ENCODE measurements around the gene NMNAT3. TPM values are rescaled to one million over a fixed set of nuclear protein-coding genes. Genes with fewer than 3 reads are reported as not detected.

Gene NMNAT3
- total RNA-seq, 1 donor, result 0.86 TPM

- DNase-seq (ENCODE audit: low read depth), result no peak
- H3K4me3 ChIP-seq (ENCODE audit: low read depth, low read length), result no peak overlapping the region
- no peak for TF ChIP-seq CTCF (IDR thresholded peaks at IDR 0.05; ENCODE audit: insufficient read depth, low read depth, low read length)
Observed at GRCh38 chr3:139633511-139633910, 44.3 kb downstream of the NMNAT3 start.

DNA sequence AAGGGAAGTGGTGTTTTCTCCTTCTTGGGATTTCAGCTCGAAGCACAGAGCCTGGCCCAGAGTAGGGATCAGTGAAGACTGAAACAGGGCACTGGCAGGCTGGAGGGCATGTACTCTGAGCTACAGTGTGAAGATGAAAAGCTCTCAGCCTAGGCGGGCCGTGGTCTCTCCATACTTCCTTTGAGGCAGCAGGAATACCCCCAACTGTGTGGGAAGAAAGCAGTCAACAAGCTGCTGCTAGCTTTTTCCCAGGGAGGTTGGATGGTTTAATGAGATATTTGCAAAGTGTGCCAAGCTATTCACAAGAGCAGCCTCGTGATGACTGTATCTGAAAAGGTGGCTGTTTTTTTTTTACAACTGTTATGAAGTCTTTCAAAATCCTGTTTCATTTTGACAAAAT lies 47.2 kb downstream of the NMNAT3 start:
- H3K4me3 ChIP-seq (ENCODE audit: low read depth, low read length), result no peak overlapping the region
- no peak for DNase-seq (ENCODE audit: low read depth)
- TF ChIP-seq CTCF (IDR thresholded peaks at IDR 0.05; ENCODE audit: insufficient read depth, low read depth, low read length), result no peak

DNA sequence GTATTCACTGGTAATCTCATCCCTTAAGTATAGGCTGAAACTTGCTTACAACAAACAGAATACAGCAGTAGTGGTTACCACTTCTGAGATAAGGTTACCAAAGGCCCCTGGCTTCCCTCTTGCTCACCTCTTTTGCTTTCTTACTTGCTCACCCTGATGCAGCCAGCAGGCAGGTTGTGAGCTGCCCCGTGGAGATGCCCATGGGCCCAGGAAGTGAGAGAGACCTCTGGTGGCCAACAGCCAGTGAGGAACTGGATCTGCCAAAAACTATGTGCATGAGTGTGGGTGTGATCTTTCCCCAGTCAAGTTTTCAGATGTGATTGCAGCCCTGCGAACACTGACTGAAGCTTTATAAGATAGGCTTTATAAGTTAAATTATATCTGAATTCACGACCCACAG lies 48.7 kb downstream of the NMNAT3 start:
- peak; percentile 14 for DNase-seq (ENCODE audit: low read depth)
- H3K4me3 ChIP-seq (ENCODE audit: low read depth, low read length), result no peak overlapping the region
- peak; percentile 51 for TF ChIP-seq CTCF (IDR thresholded peaks at IDR 0.05; ENCODE audit: insufficient read depth, low read depth, low read length)

DNA sequence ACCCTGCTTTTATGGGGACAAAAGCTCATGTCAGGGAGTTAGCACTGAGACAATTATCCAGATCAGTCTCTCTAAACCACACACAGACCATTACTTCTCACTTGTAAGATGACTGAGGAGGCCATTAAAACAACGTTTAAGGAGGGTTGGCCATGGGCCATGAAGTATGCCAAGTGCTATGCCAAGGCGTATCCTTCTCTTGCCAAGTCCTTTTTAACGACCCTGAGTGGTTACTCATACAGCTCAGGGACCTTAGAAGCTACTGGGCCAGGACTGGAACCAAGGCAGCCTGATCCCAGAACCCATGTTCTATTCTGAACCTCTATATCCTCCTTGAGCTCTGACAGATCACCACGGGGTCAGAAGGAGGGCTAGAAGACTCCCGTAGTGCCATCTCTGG lies 50.0 kb downstream of the NMNAT3 start:
- no peak for TF ChIP-seq CTCF (IDR thresholded peaks at IDR 0.05; ENCODE audit: insufficient read depth, low read depth, low read length)
- H3K4me3 ChIP-seq (ENCODE audit: low read depth, low read length), result no peak overlapping the region
- DNase-seq (ENCODE audit: low read depth), result no peak

GRCh38 chr3:139620438-139620837 lies 57.3 kb downstream of the NMNAT3 start:
- no peak for DNase-seq (ENCODE audit: low read depth)
- no peak for TF ChIP-seq CTCF (IDR thresholded peaks at IDR 0.05; ENCODE audit: insufficient read depth, low read depth, low read length)
- H3K4me3 ChIP-seq (ENCODE audit: low read depth, low read length), result no peak overlapping the region

DNA sequence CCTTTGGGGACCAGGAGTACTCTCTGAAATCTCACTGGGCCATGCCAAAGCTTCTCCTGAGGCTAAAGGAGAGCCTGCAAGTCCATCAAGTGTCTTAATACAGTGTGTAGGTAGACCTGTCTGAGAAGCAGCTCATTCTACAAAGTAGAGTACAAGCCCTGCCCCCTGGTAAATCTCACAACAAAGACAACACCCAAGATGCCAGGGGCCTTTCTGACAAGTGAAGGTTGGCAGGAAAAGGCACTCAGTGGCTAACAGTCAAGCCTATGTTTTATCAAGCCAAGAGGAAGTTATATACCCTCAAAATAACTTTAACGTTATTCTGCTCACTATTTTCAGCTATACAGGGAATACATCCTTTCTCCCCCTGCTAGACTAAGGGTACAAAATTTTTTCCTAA lies 58.3 kb downstream of the NMNAT3 start:
- no peak for TF ChIP-seq CTCF (IDR thresholded peaks at IDR 0.05; ENCODE audit: insufficient read depth, low read depth, low read length)
- DNase-seq (ENCODE audit: low read depth), result no peak

DNA sequence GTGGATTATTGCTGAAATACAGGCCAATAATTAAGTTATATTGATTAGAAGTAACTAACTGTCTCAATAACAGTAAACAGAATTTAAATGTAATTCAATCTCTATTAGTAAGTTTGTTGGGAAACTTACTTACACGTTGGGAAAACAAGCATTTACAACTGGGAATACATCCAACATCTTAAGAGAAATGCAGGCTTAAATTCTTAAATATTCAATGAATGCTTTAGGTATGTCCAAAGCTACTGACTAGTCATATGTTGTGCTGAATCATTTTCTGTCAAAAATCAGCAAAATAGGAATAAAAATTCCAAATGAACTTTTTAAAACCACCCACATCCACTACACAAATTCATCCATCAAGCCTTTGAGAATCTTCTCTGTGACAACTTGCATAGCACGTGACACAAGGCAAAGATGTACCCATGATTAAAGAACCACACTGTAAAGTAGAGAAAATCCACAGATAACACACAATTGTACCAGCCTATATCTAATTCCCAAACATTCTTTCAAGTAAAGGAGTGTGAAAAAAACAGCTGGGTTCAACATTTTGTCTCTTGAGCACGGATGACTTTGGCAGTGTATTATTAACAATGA lies 60.0 kb downstream of the NMNAT3 start:
- TF ChIP-seq CTCF (IDR thresholded peaks at IDR 0.05; ENCODE audit: insufficient read depth, low read depth, low read length), result no peak
- no peak overlapping the region for H3K4me3 ChIP-seq (ENCODE audit: low read depth, low read length)
- DNase-seq (ENCODE audit: low read depth), result peak; percentile 6

More for the DNA sequence above, 58.3 kb downstream of the NMNAT3 start:
- no peak overlapping the region for H3K4me3 ChIP-seq (ENCODE audit: low read depth, low read length)

All from fibroblast of villous mesenchyme (primary cell).